HepG2 (cell line): ENCODE measurements around the gene EDC3. TPM values are rescaled to one million over a fixed set of nuclear protein-coding genes. Genes with fewer than 3 reads are reported as not detected.
A peak's percentile ranks its signal among the peaks of the same experiment; 100 is the strongest.

Experiments used
- BRD4 ChIP-seq: sonication (generic); formaldehyde crosslinking; IDR thresholded peaks from 2 replicates; pipeline ENCODE4 v1.4.0; 2020; ENCODE audit warnings: missing genetic modification reagents
- DZIP1 ChIP-seq: sonication (generic); formaldehyde crosslinking; IDR thresholded peaks from 2 replicates; pipeline ENCODE4 v1.5.0; 2020; ENCODE audit warnings: mild to moderate bottlenecking, missing genetic modification reagents
- FIP1L1 ChIP-seq: fragments of 200-400 bp; formaldehyde crosslinking; IDR thresholded peaks from 2 replicates; pipeline ENCODE4 v1.6.1; 2018; ENCODE audit warnings: low read depth, mild to moderate bottlenecking, low read length, moderate library complexity, borderline replicate concordance; ENCODE audit not compliant: insufficient read depth
- KLF15 ChIP-seq: sonication (generic); formaldehyde crosslinking; IDR thresholded peaks from 2 replicates; pipeline ENCODE4 v1.8.1; 2023; ENCODE audit warnings: borderline replicate concordance, mild to moderate bottlenecking, inconsistent platforms, missing genetic modification reagents, mixed read lengths
- SNAPC4 ChIP-seq: sonication (generic); formaldehyde crosslinking; IDR thresholded peaks from 2 replicates; pipeline ENCODE4 v1.4.0; 2020; ENCODE audit warnings: mild to moderate bottlenecking, missing genetic modification reagents
- UBTF ChIP-seq: sonication (generic); formaldehyde crosslinking; IDR thresholded peaks from 2 replicates; pipeline ENCODE4 v1.4.0; 2020; ENCODE audit warnings: mild to moderate bottlenecking, missing genetic modification reagents
- ZNF484 ChIP-seq: sonication (generic); formaldehyde crosslinking; IDR thresholded peaks from 2 replicates; pipeline ENCODE4 v1.5.1; 2020; ENCODE audit warnings: mild to moderate bottlenecking, low read depth, missing genetic modification reagents, borderline replicate concordance
- ZNF546 ChIP-seq: sonication (generic); formaldehyde crosslinking; conservative IDR thresholded peaks from 2 replicates; pipeline ENCODE4 v1.8.1; 2023; ENCODE audit warnings: mild to moderate bottlenecking, missing genetic modification reagents
- ZNF878 ChIP-seq: sonication (generic); formaldehyde crosslinking; IDR thresholded peaks from 2 replicates; pipeline ENCODE4 v1.8.1; 2023; ENCODE audit warnings: mild to moderate bottlenecking, missing genetic modification reagents, moderate library complexity
- polyA plus RNA-seq, 8 experiments: library from polyadenylated mRNA; depleted of rRNA in 3 of 8; stranded (reverse) in 7 of 8; unstranded in 1 of 8; fragments of >200 nt; fragmentation: Illumina TruSeq in 4 of 8; extraction: Trizol in 4 of 8; gene quantifications; 2 replicates each; pipeline versions ENCODE4 v1.2.1 to v1.2.3, GENCODE V29; 2011 to 2016; ENCODE audit warnings: low read depth in 4 of 8, missing spikeins in 1 of 8, mixed read lengths in 1 of 8; ENCODE audit not compliant: insufficient read depth in 1 of 8
- total RNA-seq, 5 experiments: library from RNA; depleted of rRNA; stranded (reverse); fragments of >200 nt; fragmentation: Illumina TruSeq; extraction: Trizol; gene quantifications; 2 replicates each; pipeline ENCODE4 v1.2.3, GENCODE V29; 2016; ENCODE audit warnings: low read depth in 1 of 5
- TF ChIP-seq, protein P1 (sequence below): sonication (generic); formaldehyde crosslinking; IDR thresholded peaks from 2 replicates; pipeline ENCODE4 v1.8.1; 2023; ENCODE audit warnings: missing genetic modification reagents, inconsistent platforms, borderline replicate concordance
- TF ChIP-seq, protein P2 (sequence below): IDR thresholded peaks from 2 replicates; pipeline ENCODE4 v1.6.1; 2016
- TF ChIP-seq, protein P3 (sequence below): sonication (generic); formaldehyde crosslinking; conservative IDR thresholded peaks from 2 replicates; pipeline ENCODE4 v1.8.0; 2022; ENCODE audit warnings: low read depth, missing genetic modification reagents

Gene EDC3
- total and polyA plus RNA-seq, 2 of the 13 experiments (the other 11 are each of a cell fraction or from before 2014, with no cell fraction given): 17.4 to 32.0 TPM

DNA sequence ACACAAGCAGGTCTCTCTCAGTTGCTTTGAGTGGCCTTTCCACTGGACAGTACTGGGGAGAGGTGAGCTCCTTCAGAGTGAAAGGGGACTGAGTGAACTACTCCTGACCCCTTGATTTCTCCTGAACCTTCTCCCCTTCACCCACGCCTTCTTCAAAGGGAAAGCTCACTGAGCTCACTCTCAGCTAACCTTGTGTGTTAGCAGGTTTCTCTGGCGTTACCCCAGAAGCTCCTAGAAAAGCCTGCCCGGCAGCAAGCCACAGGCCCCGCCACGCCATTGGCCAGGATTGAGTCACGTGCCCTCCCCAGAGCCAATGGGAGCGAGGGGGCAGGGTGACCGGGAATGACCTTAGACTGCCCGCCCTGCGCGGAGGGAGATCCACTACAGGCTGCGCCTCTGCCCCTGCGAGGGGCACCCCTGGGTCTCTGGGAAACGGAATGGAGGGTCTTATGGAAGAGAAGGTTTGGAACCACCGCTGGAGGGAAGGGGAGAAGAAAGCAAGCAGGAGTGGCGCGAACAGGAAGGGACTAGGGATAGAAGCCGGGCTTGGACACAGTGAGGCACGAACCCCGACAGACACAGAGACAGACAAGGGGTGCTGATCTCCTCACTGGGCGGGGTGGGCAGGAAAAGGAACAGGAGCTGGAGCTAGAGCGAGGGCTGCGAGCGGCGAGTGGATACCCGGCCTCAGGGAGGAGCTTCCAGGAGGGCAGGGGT is 97.5 kb downstream of the EDC3 start (continued):
- no peak for TF ChIP-seq SNAPC4 (CRISPR knock-in tag)
- TF ChIP-seq KLF15: no peak
- 0 out of 2 replicates have a peak, but pooled peaks have one; percentile 69 for TF ChIP-seq DZIP1 (CRISPR knock-in tag)
- 0 out of 2 replicates have a peak, but pooled peaks have one; percentile 56 for TF ChIP-seq ZNF546
- TF ChIP-seq, protein P1, sequence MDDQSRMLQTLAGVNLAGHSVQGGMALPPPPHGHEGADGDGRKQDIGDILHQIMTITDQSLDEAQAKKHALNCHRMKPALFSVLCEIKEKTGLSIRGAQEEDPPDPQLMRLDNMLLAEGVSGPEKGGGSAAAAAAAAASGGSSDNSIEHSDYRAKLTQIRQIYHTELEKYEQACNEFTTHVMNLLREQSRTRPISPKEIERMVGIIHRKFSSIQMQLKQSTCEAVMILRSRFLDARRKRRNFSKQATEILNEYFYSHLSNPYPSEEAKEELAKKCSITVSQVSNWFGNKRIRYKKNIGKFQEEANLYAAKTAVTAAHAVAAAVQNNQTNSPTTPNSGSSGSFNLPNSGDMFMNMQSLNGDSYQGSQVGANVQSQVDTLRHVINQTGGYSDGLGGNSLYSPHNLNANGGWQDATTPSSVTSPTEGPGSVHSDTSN (CRISPR knock-in tag): no peak
- TF ChIP-seq ZNF484: 0 out of 2 replicates have a peak, but pooled peaks have one; percentile 68
- TF ChIP-seq ZNF878 (CRISPR knock-in tag): peak; percentile 73; the same call in 1 of the 2 replicates
- TF ChIP-seq FIP1L1: no peak
- TF ChIP-seq, protein P2, sequence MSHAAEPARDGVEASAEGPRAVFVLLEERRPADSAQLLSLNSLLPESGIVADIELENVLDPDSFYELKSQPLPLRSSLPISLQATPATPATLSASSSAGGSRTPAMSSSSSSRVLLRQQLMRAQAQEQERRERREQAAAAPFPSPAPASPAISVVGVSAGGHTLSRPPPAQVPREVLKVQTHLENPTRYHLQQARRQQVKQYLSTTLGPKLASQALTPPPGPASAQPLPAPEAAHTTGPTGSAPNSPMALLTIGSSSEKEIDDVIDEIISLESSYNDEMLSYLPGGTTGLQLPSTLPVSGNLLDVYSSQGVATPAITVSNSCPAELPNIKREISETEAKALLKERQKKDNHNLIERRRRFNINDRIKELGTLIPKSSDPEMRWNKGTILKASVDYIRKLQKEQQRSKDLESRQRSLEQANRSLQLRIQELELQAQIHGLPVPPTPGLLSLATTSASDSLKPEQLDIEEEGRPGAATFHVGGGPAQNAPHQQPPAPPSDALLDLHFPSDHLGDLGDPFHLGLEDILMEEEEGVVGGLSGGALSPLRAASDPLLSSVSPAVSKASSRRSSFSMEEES (CRISPR knock-in tag): peak; percentile 67; the same call in 1 of the 2 replicates
- TF ChIP-seq BRD4 (CRISPR knock-in tag): no peak
- TF ChIP-seq, protein P3, sequence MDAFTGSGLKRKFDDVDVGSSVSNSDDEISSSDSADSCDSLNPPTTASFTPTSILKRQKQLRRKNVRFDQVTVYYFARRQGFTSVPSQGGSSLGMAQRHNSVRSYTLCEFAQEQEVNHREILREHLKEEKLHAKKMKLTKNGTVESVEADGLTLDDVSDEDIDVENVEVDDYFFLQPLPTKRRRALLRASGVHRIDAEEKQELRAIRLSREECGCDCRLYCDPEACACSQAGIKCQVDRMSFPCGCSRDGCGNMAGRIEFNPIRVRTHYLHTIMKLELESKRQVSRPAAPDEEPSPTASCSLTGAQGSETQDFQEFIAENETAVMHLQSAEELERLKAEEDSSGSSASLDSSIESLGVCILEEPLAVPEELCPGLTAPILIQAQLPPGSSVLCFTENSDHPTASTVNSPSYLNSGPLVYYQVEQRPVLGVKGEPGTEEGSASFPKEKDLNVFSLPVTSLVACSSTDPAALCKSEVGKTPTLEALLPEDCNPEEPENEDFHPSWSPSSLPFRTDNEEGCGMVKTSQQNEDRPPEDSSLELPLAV (CRISPR knock-in tag): no peak
- TF ChIP-seq UBTF (CRISPR knock-in tag): no peak; the same call in 1 of the 2 replicates
